OCI-LY3 (cell line): ENCODE results near the gene COMMD1.

Experiments
- H2AFZ ChIP-seq: fragments of 200-600, 300-600 bp; shearing (Covaris generic); 2 replicates; pipeline ENCODE4 v1.6.0; 2014; ENCODE audit warnings: antibody characterized with exemption, low read depth, low read length
- H3K27ac ChIP-seq: fragments of 200-600, 300-600 bp; sonication (generic); 2 replicates; pipeline ENCODE4 v1.5.1; 2014; ENCODE audit warnings: mild to moderate bottlenecking, low read length, moderate library complexity, mixed read lengths
- H3K27me3 ChIP-seq: fragments of 200-600, 300-600 bp; sonication (generic); 2 replicates; pipeline ENCODE4 v1.6.1; 2014; ENCODE audit warnings: low read depth, low read length, mixed read lengths
- H3K36me3 ChIP-seq: fragments of 200-600, 300-600 bp; sonication (generic); replicated peaks from 2 replicates; pipeline ENCODE3; 2014; ENCODE audit warnings: low read depth, low read length, mixed read lengths
- H3K4me1 ChIP-seq: fragments of 300-600, 200-600 bp; sonication (generic); 2 replicates; pipeline ENCODE4 v1.6.1; 2014; ENCODE audit warnings: low read length, mixed read lengths
- H3K4me2 ChIP-seq: fragments of 200-600, 300-600 bp; sonication (generic); 2 replicates; pipeline ENCODE4 v1.6.1; 2014; ENCODE audit warnings: low read length, mixed read lengths
- H3K4me3 ChIP-seq: fragments of 300-600, 200-600 bp; sonication (generic); 2 replicates; pipeline ENCODE4 v1.5.1; 2014; ENCODE audit warnings: antibody characterized with exemption, mild to moderate bottlenecking, low read length, moderate library complexity
- H3K79me2 ChIP-seq: fragments of 300-600, 200-600 bp; shearing (Covaris generic); 2 replicates; pipeline ENCODE4 v1.6.1; 2014; ENCODE audit warnings: mild to moderate bottlenecking, low read length, mixed read lengths
- H3K9ac ChIP-seq: fragments of 300-600, 200-600 bp; shearing (Covaris generic); 2 replicates; pipeline ENCODE4 v1.6.0; 2014; ENCODE audit warnings: mild to moderate bottlenecking, low read length, moderate library complexity
- H3K9me3 ChIP-seq: fragments of 200-600, 300-600 bp; shearing (Covaris generic); 2 replicates; pipeline ENCODE4 v1.6.1; 2014; ENCODE audit warnings: low read length, mixed read lengths; ENCODE audit not compliant: insufficient read depth
- H4K20me1 ChIP-seq: fragments of 200-600, 300-600 bp; sonication (generic); 2 replicates; pipeline ENCODE4 v1.6.1; 2016; ENCODE audit warnings: low read length, mixed read lengths; ENCODE audit not compliant: insufficient read depth
- EZH2phosphoT487 ChIP-seq: fragments of 200-600 bp; shearing (Covaris generic); IDR thresholded peaks from 2 replicates; pipeline ENCODE4 v1.6.1; 2018; ENCODE audit warnings: antibody characterized with exemption, mixed run types, low read depth
- TF ChIP-seq, protein P1 (sequence below): fragments of 200-600, 300-600 bp; sonication (generic); IDR thresholded peaks from 2 replicates; pipeline ENCODE4 v1.5.1; 2014; ENCODE audit warnings: antibody characterized with exemption, low read length, low read depth

The COMMD1 gene

DNA sequence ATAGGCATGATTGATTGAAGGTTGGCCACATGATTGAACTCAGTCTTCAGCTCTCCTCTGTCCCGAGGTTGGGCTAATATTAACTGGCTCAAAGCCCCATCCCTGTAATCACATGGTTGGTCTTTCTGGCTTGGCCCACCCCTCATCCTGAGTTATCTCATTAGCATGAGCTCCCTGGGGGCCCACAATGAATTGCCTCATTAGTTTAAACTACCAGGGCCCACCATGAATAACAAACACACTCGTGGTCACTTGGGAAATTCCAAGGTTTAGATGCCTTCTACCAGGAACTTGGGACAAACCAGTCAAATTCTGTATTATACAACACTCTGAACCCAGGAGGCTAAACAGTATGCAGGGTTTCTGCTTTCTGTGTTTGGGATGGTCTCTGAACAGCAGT, 168.8 kb downstream of the COMMD1 start:
- TF ChIP-seq, protein P1, sequence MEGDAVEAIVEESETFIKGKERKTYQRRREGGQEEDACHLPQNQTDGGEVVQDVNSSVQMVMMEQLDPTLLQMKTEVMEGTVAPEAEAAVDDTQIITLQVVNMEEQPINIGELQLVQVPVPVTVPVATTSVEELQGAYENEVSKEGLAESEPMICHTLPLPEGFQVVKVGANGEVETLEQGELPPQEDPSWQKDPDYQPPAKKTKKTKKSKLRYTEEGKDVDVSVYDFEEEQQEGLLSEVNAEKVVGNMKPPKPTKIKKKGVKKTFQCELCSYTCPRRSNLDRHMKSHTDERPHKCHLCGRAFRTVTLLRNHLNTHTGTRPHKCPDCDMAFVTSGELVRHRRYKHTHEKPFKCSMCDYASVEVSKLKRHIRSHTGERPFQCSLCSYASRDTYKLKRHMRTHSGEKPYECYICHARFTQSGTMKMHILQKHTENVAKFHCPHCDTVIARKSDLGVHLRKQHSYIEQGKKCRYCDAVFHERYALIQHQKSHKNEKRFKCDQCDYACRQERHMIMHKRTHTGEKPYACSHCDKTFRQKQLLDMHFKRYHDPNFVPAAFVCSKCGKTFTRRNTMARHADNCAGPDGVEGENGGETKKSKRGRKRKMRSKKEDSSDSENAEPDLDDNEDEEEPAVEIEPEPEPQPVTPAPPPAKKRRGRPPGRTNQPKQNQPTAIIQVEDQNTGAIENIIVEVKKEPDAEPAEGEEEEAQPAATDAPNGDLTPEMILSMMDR: no peak
- no peak for TF ChIP-seq EZH2phosphoT487
- no peaks in the 10 kb centered on the region for H3K27me3 ChIP-seq
- 0 out of 2 replicates have a peak, but pooled peaks cover 7% of the 10 kb centered on the region for H3K9me3 ChIP-seq

DNA sequence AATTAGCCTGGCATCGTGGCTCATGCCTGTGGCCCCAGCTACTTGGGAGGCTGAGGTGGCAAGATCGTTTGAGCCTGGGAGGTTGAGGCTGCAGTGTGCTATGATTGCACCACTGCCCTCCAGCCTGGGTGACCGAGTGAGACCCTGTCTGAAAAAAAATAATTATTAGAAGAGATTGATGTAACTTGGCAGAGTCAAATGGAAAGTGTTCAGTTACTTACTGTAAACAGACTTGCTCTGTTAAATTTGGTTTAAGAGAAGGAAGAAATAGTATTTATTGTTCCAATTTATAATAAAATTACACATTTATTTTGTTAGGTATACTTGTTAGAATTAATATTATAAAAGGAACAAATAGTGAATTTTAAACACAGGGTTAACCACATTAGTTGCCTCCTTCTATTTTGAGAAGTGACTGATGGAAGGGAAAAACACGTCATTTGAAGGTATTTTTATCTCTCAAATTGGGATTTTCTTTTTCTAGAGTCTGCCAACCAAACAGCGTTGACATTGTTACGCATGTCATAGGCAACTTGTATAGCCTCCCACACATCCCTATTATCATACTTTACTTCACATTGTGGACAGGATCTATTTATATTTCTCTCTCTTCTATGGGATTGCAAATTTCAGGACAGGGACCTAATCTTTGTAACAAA, 171.6 kb downstream of the COMMD1 start:
- no peaks in the 10 kb centered on the region for H3K27me3 ChIP-seq
- no peaks in the 10 kb centered on the region for H3K79me2 ChIP-seq
- H2AFZ ChIP-seq: no peak overlapping the region
- H3K4me1 ChIP-seq: no peaks in the 10 kb centered on the region
- H3K9ac ChIP-seq: no peak overlapping the region
- no peak overlapping the region for H3K27ac ChIP-seq
- TF ChIP-seq, protein P1: no peak
- TF ChIP-seq EZH2phosphoT487: no peak
- 0 out of 2 replicates have a peak, but pooled peaks cover 7% of the 10 kb centered on the region for H3K9me3 ChIP-seq
- H3K4me3 ChIP-seq: no peak overlapping the region
- H4K20me1 ChIP-seq: no peaks in the 10 kb centered on the region
- H3K4me2 ChIP-seq: no peak overlapping the region
- peaks cover 13% of the 10 kb centered on the region for H3K36me3 ChIP-seq

More for the DNA sequence above, 168.8 kb downstream of the COMMD1 start:
- H3K9ac ChIP-seq: no peak overlapping the region
- H2AFZ ChIP-seq: no peak overlapping the region
- H3K4me2 ChIP-seq: no peak overlapping the region
- H4K20me1 ChIP-seq: no peaks in the 10 kb centered on the region
- peaks cover 4% of the 10 kb centered on the region; the same call in 1 of the 2 replicates for H3K4me1 ChIP-seq
- H3K79me2 ChIP-seq: no peaks in the 10 kb centered on the region
- H3K4me3 ChIP-seq: no peak overlapping the region
- H3K36me3 ChIP-seq: peaks cover 16% of the 10 kb centered on the region
- no peak overlapping the region for H3K27ac ChIP-seq

DNA sequence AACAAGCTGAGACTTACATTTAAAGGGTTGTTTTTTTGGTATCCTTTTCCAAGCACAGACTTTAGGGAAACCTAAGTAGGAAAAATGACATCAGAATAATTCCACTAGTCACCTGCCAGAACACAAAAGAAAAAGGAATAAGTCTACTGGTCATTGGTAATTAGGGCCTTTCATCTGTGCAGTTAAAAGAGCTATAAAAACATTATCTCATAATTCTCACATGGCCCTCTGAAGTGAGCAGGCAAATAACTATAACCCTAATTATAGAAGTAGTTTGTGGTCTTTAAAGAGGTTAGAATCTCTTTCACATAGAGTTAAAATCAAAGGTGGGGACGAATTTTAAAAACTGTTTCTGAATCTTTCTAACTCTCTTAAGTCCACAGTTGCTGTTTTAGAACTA, 179.3 kb downstream of the COMMD1 start:
- H3K36me3 ChIP-seq: no peaks in the 10 kb centered on the region
- TF ChIP-seq, protein P1: no peak
- TF ChIP-seq EZH2phosphoT487: no peak

DNA sequence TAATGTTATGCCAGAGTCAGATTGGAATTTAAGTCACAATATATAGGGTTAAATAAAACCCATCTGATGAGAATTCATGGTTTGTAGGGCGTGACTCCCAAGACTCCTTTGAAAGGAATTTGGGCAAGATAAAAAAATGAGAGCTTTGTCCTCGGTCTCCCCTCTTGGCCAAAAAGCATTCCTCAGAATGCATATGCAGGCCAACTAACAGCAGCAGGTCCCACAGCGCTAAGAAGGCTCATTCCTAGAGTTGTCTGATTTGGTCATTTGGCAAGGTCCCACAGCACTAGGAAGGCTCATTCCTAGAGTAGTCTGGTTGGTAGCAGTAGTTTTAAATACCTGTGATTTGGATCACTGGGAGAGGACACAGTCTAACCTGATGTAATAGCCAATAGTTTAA, 184.2 kb downstream of the COMMD1 start:
- no peak overlapping the region for H3K27ac ChIP-seq
- no peak overlapping the region for H2AFZ ChIP-seq
- no peak for TF ChIP-seq EZH2phosphoT487
- TF ChIP-seq, protein P1: no peak
- no peaks in the 10 kb centered on the region for H3K27me3 ChIP-seq
- no peaks in the 10 kb centered on the region for H4K20me1 ChIP-seq
- no peak overlapping the region for H3K4me3 ChIP-seq
- H3K9ac ChIP-seq: no peak overlapping the region
- no peak overlapping the region for H3K4me2 ChIP-seq
- H3K36me3 ChIP-seq: no peaks in the 10 kb centered on the region
- no peaks in the 10 kb centered on the region for H3K79me2 ChIP-seq
- peaks cover 17% of the 10 kb centered on the region for H3K4me1 ChIP-seq
- H3K9me3 ChIP-seq: no peaks in the 10 kb centered on the region

More for the DNA sequence above, 179.3 kb downstream of the COMMD1 start:
- Histone ChIP-seq H3K9ac (no peak overlapping the region), H2AFZ (no peak overlapping the region), H4K20me1 (no peaks in the 10 kb centered on the region), H3K9me3 (no peaks in the 10 kb centered on the region), H3K79me2 (no peaks in the 10 kb centered on the region), H3K4me3 (no peak overlapping the region), H3K4me1 (peaks cover 17% of the 10 kb centered on the region), H3K4me2 (no peak overlapping the region), H3K27me3 (no peaks in the 10 kb centered on the region), H3K27ac (no peak overlapping the region)
